ENCODE measurements around the gene MICAL2.

MICAL2 gene

DNA sequence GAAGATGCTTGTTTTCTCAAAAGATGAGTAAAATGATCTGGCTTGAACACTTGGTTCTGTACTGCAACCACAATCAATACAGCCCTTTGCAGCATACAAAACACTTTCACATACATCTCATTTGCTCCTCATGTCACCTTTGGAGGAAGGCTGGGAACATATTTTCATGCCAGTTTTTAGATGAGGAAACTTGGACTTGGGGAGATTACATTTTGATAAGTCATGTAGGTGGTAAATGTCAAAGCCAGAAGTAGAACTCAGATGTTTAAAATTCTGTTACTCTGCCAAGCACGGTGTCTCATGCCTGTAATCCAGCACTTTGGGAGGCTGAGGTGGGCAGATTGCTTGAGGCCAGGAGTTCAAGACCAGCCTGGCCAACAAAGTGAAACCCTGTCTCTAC, 121.8 kb downstream of the MICAL2 start:
- Histone ChIP-seq H3K9me3 (ENCODE audit: severe bottlenecking) (no peaks in the 10 kb centered on the region), H3K27me3 (ENCODE audit: insufficient read depth, low read depth, severe bottlenecking) (no peaks in the 10 kb centered on the region), H3K36me3 (no peaks in the 10 kb centered on the region), H3K4me3 (ENCODE audit: low read depth, low read length) (no peak overlapping the region), H3K27ac (no peak overlapping the region)
- no peak for TF ChIP-seq CTCF (IDR thresholded peaks at IDR 0.05; ENCODE audit: low read depth, low read length)
- no peak for DNase-seq

DNA sequence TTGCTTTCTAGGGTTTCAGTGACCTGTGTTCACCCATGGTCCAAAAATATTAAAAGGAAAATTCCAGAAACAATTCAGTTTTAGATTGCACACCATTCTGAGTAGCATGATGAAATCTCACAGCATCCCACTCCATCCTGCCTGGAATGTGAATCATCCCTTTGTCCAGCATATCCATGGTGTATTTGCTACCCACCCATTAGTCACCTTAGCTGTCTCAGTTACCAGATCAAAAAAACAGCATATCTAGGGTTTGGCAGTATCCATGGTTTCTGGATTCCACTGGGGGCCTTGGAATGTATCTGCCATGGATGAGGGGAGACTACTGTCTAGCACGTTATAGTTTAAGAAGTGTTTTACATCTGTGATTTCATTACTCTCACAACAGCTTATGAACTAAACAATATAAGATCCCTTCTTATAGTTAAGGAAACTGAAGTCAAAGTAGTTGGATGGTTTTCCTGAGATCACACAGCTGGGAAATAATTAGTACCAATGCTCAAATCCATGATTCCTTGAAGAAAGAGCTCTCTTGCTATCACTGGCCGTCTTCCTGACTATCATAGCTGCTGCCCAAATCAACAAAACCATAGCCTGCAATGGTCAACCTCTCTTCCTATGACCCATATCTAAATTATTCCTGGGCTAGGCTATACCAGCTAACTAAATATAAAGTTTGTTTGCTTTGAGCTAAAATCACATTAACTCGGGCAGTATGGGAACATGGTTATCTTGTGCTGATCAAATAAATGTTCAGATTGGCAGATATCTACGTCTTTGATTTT, 122.6 kb downstream of the MICAL2 start:
- Histone ChIP-seq H3K36me3 (no peaks in the 10 kb centered on the region), H3K27me3 (ENCODE audit: insufficient read depth, low read depth, severe bottlenecking) (no peaks in the 10 kb centered on the region), H3K4me3 (ENCODE audit: low read depth, low read length) (no peak overlapping the region), H3K9me3 (ENCODE audit: severe bottlenecking) (no peaks in the 10 kb centered on the region), H3K27ac (no peak overlapping the region)
- TF ChIP-seq CTCF (IDR thresholded peaks at IDR 0.05; ENCODE audit: low read depth, low read length) = no peak
- DNase-seq = no peak

- no peak overlapping the region for H3K27ac ChIP-seq
- H3K27me3 ChIP-seq (ENCODE audit: insufficient read depth, low read depth, severe bottlenecking) = no peaks in the 10 kb centered on the region
- DNase-seq = no peak
- no peak for TF ChIP-seq CTCF (IDR thresholded peaks at IDR 0.05; ENCODE audit: low read depth, low read length)
- H3K4me3 ChIP-seq (ENCODE audit: low read depth, low read length) = no peak overlapping the region
- H3K9me3 ChIP-seq (ENCODE audit: severe bottlenecking) = no peaks in the 10 kb centered on the region
- H3K36me3 ChIP-seq = no peaks in the 10 kb centered on the region
Observed at GRCh38 chr11:12233602-12233925, 123.2 kb downstream of the MICAL2 start.

- Histone ChIP-seq H3K27ac (no peak overlapping the region), H3K4me3 (ENCODE audit: low read depth, low read length) (no peak overlapping the region), H3K27me3 (ENCODE audit: insufficient read depth, low read depth, severe bottlenecking) (no peaks in the 10 kb centered on the region), H3K36me3 (no peaks in the 10 kb centered on the region), H3K9me3 (ENCODE audit: severe bottlenecking) (no peaks in the 10 kb centered on the region)
- no peak for TF ChIP-seq CTCF (IDR thresholded peaks at IDR 0.05; ENCODE audit: low read depth, low read length)
- DNase-seq = no peak
Observed at GRCh38 chr11:12234221-12234620, 123.8 kb downstream of the MICAL2 start.

DNA sequence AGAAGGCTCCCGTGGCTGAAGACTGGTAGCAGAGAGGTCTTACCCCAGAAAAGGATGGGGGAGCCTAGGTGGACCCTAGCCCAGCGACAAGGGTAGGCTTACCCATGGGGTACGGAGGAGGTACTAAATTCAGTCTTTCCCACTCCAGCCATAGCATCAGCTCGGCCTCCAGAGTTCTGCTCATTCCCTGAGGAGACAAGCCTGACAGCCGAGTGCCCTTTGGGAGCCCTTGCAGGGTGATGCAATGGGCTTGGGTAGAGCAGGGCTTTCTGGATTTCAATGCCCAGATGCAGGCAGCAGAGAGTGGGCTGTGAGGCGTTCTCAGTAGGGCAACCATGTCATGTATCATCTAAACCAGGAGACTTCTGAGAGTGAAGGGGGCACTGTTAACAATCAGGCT, 124.7 kb downstream of the MICAL2 start:
- no peaks in the 10 kb centered on the region for H3K36me3 ChIP-seq
- no peak for TF ChIP-seq CTCF (IDR thresholded peaks at IDR 0.05; ENCODE audit: low read depth, low read length)
- DNase-seq = no peak
- no peaks in the 10 kb centered on the region for H3K9me3 ChIP-seq (ENCODE audit: severe bottlenecking)
- H3K27me3 ChIP-seq (ENCODE audit: insufficient read depth, low read depth, severe bottlenecking) = no peaks in the 10 kb centered on the region
- H3K27ac ChIP-seq = no peak overlapping the region
- H3K4me3 ChIP-seq (ENCODE audit: low read depth, low read length) = no peak overlapping the region

DNA sequence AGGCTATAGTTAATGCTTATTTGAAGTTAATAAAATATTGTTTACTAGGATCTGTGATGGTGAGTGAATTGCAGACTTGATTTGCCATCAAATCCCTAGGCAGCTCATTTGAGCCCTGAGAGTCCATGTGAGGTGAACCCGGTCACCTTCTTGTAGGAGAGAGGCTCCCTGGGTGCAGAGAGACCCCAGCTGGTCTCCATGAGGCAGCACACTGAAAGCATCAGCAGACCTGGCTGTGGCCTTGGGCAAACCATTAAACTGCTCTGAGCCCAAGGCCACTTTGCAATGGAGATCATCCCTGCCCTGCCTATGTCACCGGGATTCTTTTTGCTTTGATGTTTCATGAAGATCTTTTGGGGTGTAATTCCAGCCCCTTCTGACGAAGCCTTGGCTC, 125.2 kb downstream of the MICAL2 start:
- no peaks in the 10 kb centered on the region for H3K36me3 ChIP-seq
- TF ChIP-seq CTCF (IDR thresholded peaks at IDR 0.05; ENCODE audit: low read depth, low read length) = peak; percentile 88

More for the DNA sequence above, 125.2 kb downstream of the MICAL2 start:
- no peaks in the 10 kb centered on the region for H3K27me3 ChIP-seq (ENCODE audit: insufficient read depth, low read depth, severe bottlenecking)
- DNase-seq = peak; percentile 81
- H3K4me3 ChIP-seq (ENCODE audit: low read depth, low read length) = no peak overlapping the region
- no peak overlapping the region for H3K27ac ChIP-seq
- H3K9me3 ChIP-seq (ENCODE audit: severe bottlenecking) = no peaks in the 10 kb centered on the region

Data from WERI-Rb-1 (cell line).